Lung (tissue), 12 donors: Measurements from ENCODE around the gene RALY. TPM values are rescaled to one million over a fixed set of nuclear protein-coding genes. Genes with fewer than 3 reads are reported as not detected.
A peak's percentile ranks its signal among the peaks of the same experiment; 100 is the strongest.

Experiments used
- ATAC-seq: fragments of 200-7000 bp; cut with Tn5 transposase; one replicate; pipeline ENCODE4 v1.9.1; 2020; ENCODE audit warnings: moderate number of reproducible peaks; ENCODE audit not compliant: insufficient read depth, low FRiP score
- DNase-seq, 3 donors: peaks; one replicate each; pipeline ENCODE4 v3.0.0-alpha.2; 2013 to 2017
- H3K27ac ChIP-seq, 2 donors: one replicate each; pipeline ENCODE4 v1.5.1; 2013; ENCODE audit warnings: mild to moderate bottlenecking in 2 of 2, moderate library complexity in 2 of 2, control low read depth in 1 of 2, inconsistent platforms in 1 of 2, low read depth in 1 of 2, low read length in 1 of 2
- H3K27me3 ChIP-seq, 3 donors: one replicate each; pipeline ENCODE4 v1.5.1; 2013; ENCODE audit warnings: low read length in 2 of 3; ENCODE audit not compliant: control insufficient read depth in 3 of 3, insufficient read depth in 3 of 3
- H3K36me3 ChIP-seq, 4 donors: one replicate each; pipeline ENCODE4 v1.5.1; 2013; ENCODE audit warnings: low read length in 4 of 4, mild to moderate bottlenecking in 1 of 4, moderate library complexity in 1 of 4; ENCODE audit not compliant: control insufficient read depth in 4 of 4, insufficient read depth in 4 of 4
- H3K4me1 ChIP-seq, 5 donors: one replicate each; pipeline ENCODE4 v1.5.1; 2013; ENCODE audit warnings: low read length in 5 of 5, mild to moderate bottlenecking in 2 of 5, moderate library complexity in 1 of 5; ENCODE audit not compliant: control insufficient read depth in 5 of 5, insufficient read depth in 5 of 5
- H3K4me3 ChIP-seq: one replicate; pipeline ENCODE4 v1.5.1; 2013; ENCODE audit warnings: mild to moderate bottlenecking, control low read depth, moderate library complexity
- H3K9ac ChIP-seq, 2 donors: one replicate each; pipeline ENCODE4 v1.5.1; 2013; ENCODE audit warnings: low read length in 2 of 2, control low read depth in 1 of 2; ENCODE audit not compliant: insufficient read depth in 1 of 2
- H3K9me3 ChIP-seq, 4 donors: one replicate each; pipeline ENCODE4 v1.5.1; 2013; ENCODE audit warnings: low read length in 3 of 4, mild to moderate bottlenecking in 1 of 4, moderate library complexity in 1 of 4; ENCODE audit not compliant: control insufficient read depth in 4 of 4, insufficient read depth in 3 of 4
- CTCF ChIP-seq: IDR thresholded peaks from 2 replicates; pipeline ENCODE4 v1.5.1; 2012; ENCODE audit warnings: mild to moderate bottlenecking; ENCODE audit errors: control extremely low read depth, extremely low read depth
- WGBS, 2 donors: extraction: QIAGEN DNeasy Blood & Tissue Kit; methylation state at CpG; one replicate each; pipeline ENCODE4 v1.1.7; 2013; 5-methylcytosine and 5-hydroxymethylcytosine counted together
- polyA plus RNA-seq, 2 donors: library from polyadenylated mRNA; stranded (reverse); fragments of 200-250 nt; gene quantifications; one replicate each; pipeline ENCODE4 v1.2.1, GENCODE V29; 2013
- total RNA-seq, 2 donors: library from RNA; depleted of rRNA in 1 of 2; stranded (reverse); fragments of >200 nt in 1 of 2; gene quantifications; one replicate each; pipeline ENCODE4 v1.2.1, GENCODE V29; 2014 to 2021
- donor health status: control.
- donor health status: control.
- donor health status: Bipolar disorder and iron deficiency.
- donor health status: healthy.
- donor health status: DM: yes; HTN: yes; CAD: no.

Gene RALY
- total and polyA plus RNA-seq, 4 donors = 135 to 157 (median 145) TPM

GRCh38 chr20:34065260-34065659, 71.5 kb downstream of the RALY start:
- Histone ChIP-seq H3K27ac (no peak overlapping the region), H3K9me3 (no peaks in the 10 kb centered on the region), H3K27me3 (no peaks in the 10 kb centered on the region), H3K36me3 (peaks cover 0 to 5% (median 4%) of the 10 kb centered on the region in 4 donors), H3K4me1 (peaks cover 5 to 14% (median 13%) of the 10 kb centered on the region in 5 donors), H3K4me3 (no peak overlapping the region), H3K9ac (no peak overlapping the region)
- DNase-seq (no peak), ATAC-seq (no peak)
- TF ChIP-seq CTCF = no peak
- WGBS, 2 donors = 87 to 95% methylated on average over 2 of the region's 2 CpGs

- H3K4me3 ChIP-seq = no peak overlapping the region
- peaks cover 0 to 5% (median 2%) of the 10 kb centered on the region in 4 donors for H3K36me3 ChIP-seq
- no peak for ATAC-seq
- H3K9me3 ChIP-seq = no peaks in the 10 kb centered on the region
- no peaks in the 10 kb centered on the region for H3K27me3 ChIP-seq
- peaks cover 5 to 13% (median 12%) of the 10 kb centered on the region in 5 donors for H3K4me1 ChIP-seq
- no peak overlapping the region for H3K9ac ChIP-seq
- no peak overlapping the region for H3K27ac ChIP-seq
- 79 to 81% methylated on average over 3 of the region's 3 CpGs for WGBS, 2 donors
- peak; percentile 24 to 83 (median 65) for DNase-seq
- TF ChIP-seq CTCF = no peak
Measured at GRCh38 chr20:34066476-34067090, 72.9 kb downstream of the RALY start.

- Histone ChIP-seq H3K36me3 (peaks cover 0 to 13% (median 7%) of the 10 kb centered on the region in 4 donors), H3K4me3 (no peak overlapping the region), H3K27me3 (no peaks in the 10 kb centered on the region), H3K4me1 (peaks cover 5 to 13% (median 9%) of the 10 kb centered on the region in 5 donors), H3K9ac (no peak overlapping the region), H3K9me3 (no peaks in the 10 kb centered on the region), H3K27ac (no peak overlapping the region)
- TF ChIP-seq CTCF = no peak
- WGBS, 2 donors = 86% methylated on average over 1 of the region's 1 CpG
- ATAC-seq (no peak), DNase-seq (no peak)
Measured at GRCh38 chr20:34068001-34068400, 74.3 kb downstream of the RALY start.
